HG02763 (cell line): ENCODE data around the gene CREB5.

ENCODE experiments used
- ATAC-seq: cut with Tn5 transposase; IDR thresholded peaks from one replicate; pipeline ENCODE4 v1.9.1; 2021; ENCODE audit warnings: mild to moderate bottlenecking, moderate library complexity; ENCODE audit not compliant: unreplicated experiment

The CREB5 gene

DNA sequence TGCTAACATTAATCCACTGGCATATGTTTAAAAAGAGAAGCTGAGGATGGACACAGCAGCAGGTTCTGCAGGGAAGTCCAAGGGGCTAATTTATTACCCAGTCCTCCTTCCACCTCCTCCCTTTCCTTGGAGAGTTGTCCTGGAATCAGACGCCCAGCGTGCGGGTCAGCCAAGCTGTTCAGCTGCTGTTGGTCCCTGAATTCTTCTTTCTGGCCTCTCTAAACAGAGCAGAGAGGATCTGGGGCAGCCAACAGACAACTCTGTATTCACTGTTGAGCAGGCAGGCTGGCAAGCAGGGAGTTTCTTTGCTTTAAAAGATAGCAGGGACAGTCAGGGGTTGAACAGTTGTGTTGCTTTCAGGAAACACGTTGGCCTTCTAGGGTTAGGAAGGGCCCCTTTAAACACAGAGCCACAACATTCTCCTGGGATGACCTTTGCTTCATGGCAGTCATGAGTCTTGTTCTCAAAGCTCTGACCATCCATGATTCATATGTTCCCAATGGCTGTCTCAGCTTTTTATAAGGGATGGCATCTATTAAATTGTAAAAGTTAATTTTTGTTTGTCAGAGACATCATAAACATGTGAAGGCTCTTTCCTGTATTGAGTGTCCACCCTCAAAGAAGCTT lies 217.0 kb downstream of the CREB5 start:
- ATAC-seq = no peak

- ATAC-seq = no peak
These were observed 218.0 kb downstream of the CREB5 start for GRCh38 chr7:28630350-28630749.

DNA sequence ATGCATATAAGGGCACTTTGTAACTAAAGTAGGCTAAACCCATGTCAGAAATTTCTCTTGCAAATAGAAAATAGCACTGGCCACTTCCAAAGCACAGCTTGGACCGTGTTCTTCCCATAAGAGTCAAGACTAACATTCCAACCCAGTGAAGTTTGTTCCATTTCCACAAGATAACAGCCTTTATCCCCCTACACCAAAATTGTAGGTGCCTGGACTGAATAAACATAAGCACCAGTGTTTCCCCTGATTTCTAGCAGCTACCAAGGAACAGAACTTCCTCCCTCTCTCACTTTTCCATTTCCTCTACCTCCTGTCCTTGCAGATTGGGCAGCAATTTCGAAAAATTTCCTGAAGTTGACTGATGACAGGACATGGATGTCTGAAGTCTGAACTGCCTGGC lies 219.7 kb downstream of the CREB5 start:
- no peak for ATAC-seq

DNA sequence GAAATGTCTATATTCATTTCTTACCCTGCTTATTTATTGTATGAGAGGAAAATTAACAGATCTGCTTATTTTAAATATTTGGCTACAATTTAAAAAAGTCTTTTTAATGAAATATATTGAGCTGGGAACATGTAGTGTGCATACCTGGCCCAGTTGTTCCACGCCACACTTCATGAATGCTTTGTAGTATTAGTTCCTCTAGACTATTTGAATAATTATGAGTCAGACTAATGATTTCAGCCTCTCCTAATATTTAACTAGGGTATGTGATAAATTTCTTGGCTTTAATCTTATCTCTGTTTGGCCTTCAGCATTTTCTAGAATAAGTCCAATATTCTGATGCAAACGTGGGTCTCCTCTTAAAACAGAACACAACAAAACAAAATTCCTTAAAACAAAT lies 226.6 kb downstream of the CREB5 start:
- ATAC-seq = no peak

- ATAC-seq = no peak
These were observed 227.7 kb downstream of the CREB5 start for GRCh38 chr7:28640001-28640400.

GRCh38 chr7:28641752-28642545 lies 229.6 kb downstream of the CREB5 start:
- ATAC-seq = no peak

DNA sequence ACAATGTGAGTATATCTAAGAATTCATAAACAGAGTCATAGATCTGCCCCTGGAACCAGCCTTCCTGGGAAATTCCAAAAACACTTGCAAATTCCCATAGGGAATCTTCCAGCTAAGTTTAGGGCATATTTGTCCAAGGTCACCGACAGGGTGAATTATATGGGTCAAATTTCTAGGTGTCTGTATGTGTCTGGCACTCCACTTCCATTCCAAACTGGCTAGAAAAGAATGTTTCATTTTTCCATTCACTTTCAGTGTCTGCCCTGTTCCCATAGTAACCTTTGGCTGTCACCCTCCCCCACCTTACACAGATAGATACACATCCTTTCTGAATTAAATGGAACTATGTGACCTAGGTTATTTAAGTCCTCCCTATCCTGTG lies 230.9 kb downstream of the CREB5 start:
- no peak for ATAC-seq

DNA sequence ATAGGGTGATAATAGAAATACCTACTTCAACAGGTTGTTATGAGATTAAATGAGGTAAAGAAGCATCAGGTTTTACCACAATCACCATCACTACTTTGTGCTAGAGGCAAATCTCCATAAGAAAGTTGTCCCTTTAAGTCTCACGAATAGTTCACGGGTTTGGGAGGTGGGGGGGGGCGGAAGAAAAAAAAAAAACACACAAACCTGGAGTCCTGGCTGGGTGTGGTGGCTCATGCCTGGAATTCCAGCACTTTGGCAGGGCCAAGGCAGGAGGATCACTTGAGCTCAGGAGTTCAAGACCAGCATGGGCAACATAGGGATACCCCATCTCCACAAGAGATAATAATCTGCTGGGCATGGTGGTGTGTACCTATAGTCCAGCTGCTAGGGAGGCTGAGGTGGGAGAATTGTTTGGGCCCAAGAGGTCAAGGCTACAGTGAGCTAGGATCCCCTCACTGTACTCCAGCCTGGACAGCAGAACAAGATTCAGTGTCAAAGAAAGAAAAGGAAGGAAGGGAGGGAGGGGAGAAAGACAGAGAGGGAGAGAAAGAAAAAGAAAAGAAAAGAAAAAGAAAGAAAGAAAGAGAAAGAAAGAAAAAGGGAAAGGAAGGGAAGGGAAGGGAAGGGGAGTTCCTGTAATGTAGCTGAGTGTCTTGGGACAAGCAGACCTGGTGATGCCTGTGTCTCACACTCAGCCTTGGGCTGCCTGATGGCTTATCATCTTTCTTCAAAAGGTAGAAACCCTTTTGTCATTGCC lies 231.4 kb downstream of the CREB5 start:
- ATAC-seq = no peak

DNA sequence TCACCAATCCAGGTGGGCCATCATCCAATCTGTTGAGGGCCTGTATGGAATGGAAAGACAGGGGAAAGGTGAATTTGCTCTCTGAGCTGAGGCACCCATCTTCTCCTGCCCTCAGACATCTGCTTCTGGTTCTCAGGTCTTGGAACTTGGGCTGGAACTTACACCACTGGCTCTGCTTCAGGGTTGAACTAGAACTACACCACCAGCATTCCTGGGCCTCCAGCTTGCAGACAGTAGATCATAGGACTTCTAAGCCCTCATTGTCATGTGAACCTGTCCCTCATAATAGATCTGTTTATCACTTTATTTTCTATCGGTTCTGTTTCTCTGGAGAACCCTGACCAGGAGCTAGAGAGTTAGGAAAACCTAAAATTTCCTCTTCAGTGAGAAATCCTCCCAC lies 233.5 kb downstream of the CREB5 start:
- no peak for ATAC-seq

DNA sequence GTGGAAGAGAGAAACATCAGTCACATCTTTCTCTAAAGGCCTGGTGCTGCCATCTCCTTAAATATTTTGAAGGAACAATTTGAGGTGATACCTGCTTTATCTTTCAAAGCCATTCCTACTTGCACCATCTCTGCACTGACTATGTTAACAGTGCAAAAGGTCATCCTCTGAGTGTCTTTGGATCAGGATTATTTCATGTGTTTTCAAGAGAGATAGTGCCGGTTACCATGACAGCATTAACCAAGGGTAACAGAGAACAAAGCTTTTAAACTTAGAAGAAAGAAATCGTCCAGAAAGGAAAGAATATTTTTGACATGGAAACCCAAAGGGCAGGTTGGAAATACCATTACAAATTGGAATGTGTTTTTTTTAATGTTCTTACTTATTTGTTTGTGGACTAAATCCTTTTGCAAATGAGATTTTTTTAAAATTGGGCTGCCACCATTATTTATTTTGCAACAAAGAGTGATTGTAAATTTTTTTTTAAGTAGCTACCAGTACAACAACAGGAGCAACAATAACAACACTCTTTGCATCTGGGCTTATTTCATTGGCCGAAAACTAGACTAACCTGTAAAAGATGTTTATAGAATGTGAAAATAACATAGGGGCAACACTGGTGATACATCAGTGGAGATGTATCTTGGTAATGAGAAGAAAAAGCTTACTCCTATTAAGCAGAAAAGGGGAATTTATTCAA lies 234.2 kb downstream of the CREB5 start:
- no peak for ATAC-seq

GRCh38 chr7:28647076-28647421 lies 234.7 kb downstream of the CREB5 start:
- ATAC-seq = no peak

GRCh38 chr7:28649189-28649588 lies 236.9 kb downstream of the CREB5 start:
- ATAC-seq = no peak

- no peak for ATAC-seq
These were observed 237.5 kb downstream of the CREB5 start for GRCh38 chr7:28649811-28650210.

DNA sequence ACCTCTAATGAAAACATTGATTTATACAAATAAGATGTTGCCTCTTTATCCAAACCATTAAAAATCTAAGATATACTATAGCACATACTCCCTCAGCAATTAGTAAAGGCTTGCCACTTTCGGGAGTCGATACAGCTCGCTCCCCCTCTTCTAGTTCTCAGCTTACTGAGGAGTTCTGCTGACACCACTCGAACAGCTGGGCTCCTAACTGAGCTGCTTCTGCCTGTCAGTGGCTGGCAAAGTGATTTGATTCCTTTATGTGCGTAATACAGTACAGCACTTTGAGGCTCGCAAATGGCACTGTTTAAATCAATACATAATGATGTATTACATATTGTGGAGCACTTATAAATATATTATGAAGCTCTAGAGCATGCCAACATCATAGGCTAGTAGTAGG lies 241.8 kb downstream of the CREB5 start:
- no peak for ATAC-seq

- ATAC-seq = no peak
These were observed 244.2 kb downstream of the CREB5 start for GRCh38 chr7:28656529-28656928.

DNA sequence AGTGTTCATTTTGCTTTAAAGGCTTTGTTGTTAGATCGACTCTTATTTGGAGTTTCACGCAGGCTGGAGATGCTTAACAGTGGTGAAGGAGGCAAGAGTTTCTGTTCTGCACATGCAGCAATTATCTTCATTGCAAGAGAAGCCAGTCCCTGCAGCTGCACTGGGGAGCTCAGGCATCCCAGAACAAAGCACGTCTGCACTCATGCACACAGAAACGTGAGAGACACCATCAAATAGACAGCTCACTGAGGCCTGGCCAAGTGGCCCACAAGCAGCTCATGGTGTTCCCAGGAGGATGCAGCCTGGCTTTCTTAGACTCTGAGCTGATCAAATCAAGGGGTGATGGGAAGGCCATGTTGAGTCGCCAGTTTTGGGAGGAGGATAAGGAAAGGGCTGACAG lies 246.1 kb downstream of the CREB5 start:
- ATAC-seq = no peak

DNA sequence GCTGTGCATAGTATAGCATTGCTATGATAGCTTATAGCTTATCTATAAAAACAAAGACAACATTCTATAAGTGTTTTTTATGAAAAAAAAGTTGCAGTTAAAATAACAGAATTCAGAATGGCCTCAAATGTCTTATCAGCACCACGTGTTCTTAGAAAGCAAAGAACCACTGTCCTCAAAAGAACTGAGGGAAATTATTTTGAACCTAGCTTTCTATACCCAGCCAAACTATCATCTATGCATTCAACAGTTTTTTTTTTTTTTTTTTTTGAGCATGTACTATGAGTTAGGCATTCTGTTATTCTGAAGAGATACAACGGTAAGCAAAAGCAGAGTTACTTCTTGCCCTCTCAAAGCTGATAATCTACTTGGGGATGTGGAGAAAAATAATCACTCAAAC lies 247.8 kb downstream of the CREB5 start:
- no peak for ATAC-seq

DNA sequence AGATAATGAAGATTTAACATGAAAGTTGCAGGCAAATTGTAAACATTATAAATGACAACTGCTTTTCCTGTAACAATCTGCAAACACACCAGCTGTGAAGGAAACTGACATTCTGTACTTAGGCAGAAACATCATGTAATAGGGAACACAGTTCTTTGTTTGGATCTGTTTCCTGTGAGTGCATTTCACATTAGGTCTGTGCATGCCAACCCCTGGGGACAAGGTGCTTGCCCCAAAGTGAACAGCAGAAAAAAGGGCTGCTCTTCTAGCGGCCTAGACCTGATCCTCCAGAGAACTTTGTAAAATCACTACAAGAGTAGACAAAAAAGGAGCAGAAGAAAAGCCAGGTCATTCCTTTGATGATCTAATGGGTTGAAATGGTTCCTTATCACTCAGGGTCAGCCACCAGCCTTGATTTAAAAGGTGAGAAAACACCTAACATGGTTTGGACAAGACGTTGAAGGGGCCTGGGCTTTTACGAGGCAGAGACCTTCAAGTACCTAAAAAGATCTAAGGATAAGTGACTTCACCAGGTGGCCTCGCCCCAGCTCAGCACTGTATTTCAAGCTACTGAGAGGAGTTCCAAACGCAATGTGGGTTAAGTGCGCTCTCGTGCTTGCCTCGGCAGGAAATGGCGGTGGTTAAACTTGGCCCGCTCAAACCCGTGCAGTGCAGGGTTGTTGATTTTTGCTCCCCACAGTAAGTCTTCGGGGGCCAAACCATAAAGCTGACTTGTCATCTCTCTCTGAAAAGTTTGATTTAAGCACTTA lies 249.7 kb downstream of the CREB5 start:
- ATAC-seq = no peak

GRCh38 chr7:28666154-28666553 lies 253.8 kb downstream of the CREB5 start:
- no peak for ATAC-seq

DNA sequence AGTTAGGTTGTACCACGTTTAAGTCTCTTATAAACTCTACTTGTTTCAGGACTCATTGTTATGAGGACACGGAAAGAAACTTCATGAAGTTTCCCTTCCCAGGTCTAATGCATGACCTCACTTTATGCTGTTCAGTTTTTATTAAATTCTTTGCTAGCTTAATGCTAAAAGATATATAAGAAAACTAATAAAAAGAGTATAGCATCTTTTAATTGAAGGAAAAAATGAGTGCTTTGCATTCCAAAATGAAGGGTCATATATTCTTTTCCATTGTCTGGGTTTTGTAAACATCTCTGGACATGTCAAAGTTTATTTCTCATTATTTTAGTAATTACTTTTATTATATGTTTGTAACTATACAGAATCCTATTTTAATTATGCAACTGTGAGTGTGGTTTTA lies 255.8 kb downstream of the CREB5 start:
- no peak for ATAC-seq

GRCh38 chr7:28669330-28669729 lies 257.0 kb downstream of the CREB5 start:
- ATAC-seq = no peak
